Measurements from ENCODE around the gene TIMM21.

GRCh38 chr18:74128159-74128558 is 20.2 kb upstream of the TIMM21 start:
- TF ChIP-seq CTCF (conservative IDR thresholded peaks at IDR 0.05; ENCODE audit: low read length) (no peak), EZH2phosphoT487 (IDR thresholded peaks at IDR 0.05; ENCODE audit: borderline replicate concordance) (no peak)
